HG03064 (cell line): ENCODE measurements around the gene DACH1.

Source experiments
- ATAC-seq: cut with Tn5 transposase; IDR thresholded peaks from one replicate; pipeline ENCODE4 v1.9.1; 2021; ENCODE audit warnings: low read depth; ENCODE audit not compliant: unreplicated experiment

Gene DACH1

GRCh38 chr13:71596116-71596515, 270.9 kb downstream of the DACH1 start:
- ATAC-seq, result no peak

GRCh38 chr13:71593566-71593965, 273.4 kb downstream of the DACH1 start:
- ATAC-seq, result no peak

GRCh38 chr13:71591374-71591773, 275.6 kb downstream of the DACH1 start:
- ATAC-seq, result no peak

GRCh38 chr13:71590654-71591148, 276.3 kb downstream of the DACH1 start:
- no peak for ATAC-seq

- no peak for ATAC-seq
Measured at GRCh38 chr13:71589032-71589431, 278.0 kb downstream of the DACH1 start.

DNA sequence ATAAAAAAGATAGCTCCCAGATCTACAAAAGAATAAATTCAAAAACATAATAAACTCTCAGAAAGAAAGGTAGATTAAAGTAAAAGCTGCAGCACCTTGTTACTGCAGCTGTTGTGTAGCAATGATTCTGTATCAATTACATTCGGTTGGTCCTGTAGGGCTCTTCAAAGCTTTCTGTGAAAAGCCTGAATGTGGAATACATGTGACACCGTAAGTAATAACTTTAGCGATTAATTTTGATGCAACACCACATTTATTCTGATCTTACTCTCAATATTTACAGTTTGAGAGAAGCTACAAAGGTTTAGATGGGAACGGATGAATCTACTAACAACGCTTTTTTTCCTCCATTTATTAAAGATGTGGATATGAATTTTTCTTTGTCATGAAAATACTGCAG, 279.2 kb downstream of the DACH1 start:
- ATAC-seq, result no peak

DNA sequence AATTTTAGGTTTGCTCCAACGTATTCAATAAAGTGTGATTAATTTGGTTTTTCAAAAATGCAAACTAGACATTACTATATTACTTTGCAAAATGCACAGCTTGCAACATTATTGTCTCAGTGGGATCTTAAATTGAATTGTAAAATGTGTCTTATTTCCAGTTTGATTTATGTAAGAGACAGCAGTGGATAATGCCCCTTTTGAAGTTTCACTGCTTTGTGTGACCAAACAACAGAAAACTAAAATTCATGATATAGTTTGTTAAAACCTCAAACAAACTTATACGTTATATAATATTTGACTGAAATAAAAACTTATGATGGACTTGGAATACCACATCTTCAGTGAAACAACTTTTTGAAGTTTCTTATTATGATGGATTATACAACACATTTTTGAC, 279.8 kb downstream of the DACH1 start:
- ATAC-seq, result no peak

- ATAC-seq, result no peak
Measured at GRCh38 chr13:71583581-71583980, 283.4 kb downstream of the DACH1 start.

GRCh38 chr13:71580614-71581013, 286.4 kb downstream of the DACH1 start:
- ATAC-seq, result no peak

GRCh38 chr13:71578048-71578447, 289.0 kb downstream of the DACH1 start:
- ATAC-seq, result no peak

DNA sequence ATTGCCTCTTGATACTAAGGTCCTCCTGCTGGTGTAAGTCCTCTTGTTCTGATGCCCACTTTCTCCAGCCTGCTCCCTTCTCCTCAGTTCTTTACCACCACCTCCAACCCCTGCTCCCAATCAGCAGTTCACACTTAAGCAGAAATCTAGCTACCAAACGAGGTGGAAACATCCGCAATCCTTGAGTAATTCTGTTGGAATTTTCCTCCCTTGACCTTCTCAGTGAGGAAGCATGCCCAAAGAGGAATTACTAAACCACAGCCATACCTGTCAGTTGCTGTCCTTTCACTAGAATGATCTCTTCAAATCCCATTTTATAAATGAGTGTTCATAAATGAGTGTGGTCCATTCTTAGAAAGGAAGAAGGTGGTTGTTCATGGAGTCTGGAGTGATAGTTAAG, 289.9 kb downstream of the DACH1 start:
- no peak for ATAC-seq

DNA sequence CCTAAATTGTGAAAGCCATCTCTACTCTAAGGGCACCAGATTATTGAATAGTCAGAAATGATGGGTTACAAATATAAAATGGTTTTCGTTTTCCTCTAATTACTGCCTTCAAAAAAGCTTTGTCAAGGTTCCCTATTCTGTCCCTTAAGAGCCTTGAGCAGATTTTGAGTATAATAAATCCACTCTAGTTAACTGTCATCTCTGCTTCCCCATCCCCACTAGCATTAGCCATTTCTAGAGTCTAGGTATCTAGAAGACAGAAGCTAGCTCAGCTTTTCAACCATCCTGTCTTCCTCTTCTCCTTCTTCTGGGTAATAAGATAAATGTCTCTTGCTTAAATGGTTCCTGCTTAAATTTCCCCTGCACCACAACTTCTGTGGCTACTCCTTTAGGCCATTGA, 290.4 kb downstream of the DACH1 start:
- no peak for ATAC-seq

GRCh38 chr13:71546881-71547280, 320.1 kb downstream of the DACH1 start:
- ATAC-seq, result no peak

DNA sequence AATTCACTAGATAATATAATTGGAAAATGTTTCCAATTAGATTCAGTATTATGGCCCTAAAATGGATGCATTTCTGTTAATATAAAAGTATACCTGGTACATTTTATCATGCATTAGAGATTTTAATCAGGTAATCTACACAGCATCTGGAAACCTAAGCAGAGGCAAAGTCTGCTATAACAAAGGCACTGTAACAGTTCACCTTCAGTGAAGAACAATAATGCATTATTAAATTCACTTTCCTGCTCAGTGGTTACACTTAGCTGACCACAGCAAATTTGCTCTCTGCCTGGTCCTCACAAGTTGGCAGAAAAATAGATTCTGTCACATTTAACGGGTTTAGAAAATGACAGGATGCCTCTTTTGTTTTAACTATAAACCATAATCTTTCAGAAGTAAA, 326.9 kb downstream of the DACH1 start:
- ATAC-seq, result no peak

GRCh38 chr13:71536201-71536600, 330.8 kb downstream of the DACH1 start:
- ATAC-seq, result no peak

DNA sequence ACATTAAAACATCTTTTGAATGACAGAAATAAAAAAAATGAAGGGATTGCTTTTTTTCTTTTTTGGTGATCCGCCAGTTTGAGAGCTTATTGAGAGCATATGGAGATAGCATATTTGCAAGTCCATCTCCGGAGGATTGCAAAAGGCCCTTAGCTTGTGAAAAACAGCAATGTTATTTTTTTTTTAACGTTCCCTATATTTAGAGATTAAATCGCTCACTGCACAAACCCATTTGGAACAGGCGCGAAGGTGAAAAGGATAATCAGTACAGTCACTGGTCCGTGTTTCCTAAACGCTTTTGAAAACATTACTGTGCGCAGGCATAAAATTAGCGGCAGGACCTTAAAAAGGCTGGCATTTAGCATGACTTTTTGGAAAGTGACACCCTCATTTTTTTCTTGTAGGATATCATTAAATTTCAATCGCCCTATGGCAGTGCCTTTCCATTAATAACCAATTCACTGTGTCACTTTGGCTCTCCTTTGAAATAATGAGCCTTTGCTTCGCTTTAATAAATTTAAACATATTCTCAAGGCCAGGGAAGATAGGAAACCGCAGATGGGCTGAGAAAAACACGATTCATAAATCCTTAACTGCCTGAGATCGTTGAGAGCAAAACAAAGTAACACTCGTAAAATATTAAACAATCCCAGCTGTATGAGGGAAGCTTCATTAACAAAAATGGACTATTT, 342.2 kb downstream of the DACH1 start:
- ATAC-seq, result no peak

- ATAC-seq, result no peak
Measured at GRCh38 chr13:71524245-71524612, 342.8 kb downstream of the DACH1 start.

DNA sequence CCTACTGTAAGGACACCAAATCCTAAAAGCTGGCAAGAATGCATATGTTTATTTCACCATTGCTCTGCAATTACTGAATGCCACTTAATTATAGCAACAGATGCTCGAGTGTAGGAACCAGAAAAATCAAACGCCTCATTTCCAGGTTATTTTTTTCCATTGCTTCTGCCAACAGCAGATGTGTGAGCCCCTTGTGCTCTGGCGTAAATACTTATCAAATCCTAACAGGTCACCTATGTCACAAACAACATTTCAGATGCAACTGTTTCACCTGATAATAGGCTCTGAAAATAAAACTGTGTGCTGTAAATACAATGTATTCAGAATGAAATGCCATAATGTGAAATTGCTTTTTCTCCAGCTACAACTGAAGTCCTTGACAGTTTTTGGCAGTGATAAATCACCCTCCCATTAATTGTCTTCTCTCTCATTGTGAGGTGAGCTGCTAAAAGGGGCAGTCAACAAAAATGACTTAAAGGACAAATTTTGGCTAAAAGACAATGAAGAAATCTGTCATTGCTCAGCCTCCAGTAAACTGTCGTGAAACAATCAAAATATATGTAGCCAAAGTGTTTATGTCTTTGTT, 344.0 kb downstream of the DACH1 start:
- ATAC-seq, result no peak

DNA sequence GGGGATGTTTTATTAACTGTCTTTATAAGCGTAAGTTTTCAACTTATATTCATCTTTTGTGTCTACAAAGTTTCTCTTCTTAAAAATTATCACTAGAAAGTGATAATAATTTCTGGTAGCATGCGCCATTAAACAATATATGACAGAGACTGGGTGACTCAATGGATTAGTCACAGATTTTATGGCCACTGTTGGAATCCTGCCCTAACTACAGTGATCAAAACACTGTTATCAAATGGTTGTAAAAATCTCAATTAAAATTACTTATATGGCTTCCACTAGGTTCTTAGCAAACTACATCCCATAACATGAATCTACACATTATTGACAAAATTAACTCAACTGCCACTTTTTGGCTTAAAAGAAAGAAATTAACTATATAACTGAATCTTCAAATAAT, 350.0 kb downstream of the DACH1 start:
- no peak for ATAC-seq

DNA sequence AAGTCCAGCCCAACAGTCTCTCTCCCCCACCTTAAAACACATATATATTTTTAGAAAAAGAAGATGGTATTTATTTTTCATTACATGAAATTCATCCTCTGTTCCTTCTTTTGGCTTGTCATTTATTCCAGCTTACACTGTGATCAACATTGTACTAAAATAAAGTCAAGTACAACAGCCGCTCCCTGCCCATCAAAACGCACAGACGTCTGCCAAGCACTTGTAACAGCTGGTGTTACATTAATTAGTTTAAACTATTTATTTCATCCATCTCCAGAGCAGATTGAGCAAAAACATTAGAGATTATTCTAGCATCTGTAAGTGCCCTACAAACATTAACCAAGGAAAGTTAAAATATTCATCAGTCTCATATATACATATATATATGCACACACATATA, 350.5 kb downstream of the DACH1 start:
- no peak for ATAC-seq

DNA sequence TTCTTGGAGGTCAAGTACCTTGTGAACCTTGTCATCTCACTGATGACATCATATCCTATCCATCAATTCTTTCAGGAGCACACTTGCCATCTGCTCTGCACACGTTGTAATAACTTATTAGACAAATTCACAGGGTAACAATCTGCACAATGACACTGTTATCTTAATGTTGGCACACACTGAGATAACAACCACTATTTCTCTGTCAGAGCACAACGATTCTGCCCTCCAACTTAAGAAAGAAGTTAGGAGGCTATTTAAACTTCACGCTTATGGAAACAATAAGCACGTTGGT, 351.3 kb downstream of the DACH1 start:
- no peak for ATAC-seq

DNA sequence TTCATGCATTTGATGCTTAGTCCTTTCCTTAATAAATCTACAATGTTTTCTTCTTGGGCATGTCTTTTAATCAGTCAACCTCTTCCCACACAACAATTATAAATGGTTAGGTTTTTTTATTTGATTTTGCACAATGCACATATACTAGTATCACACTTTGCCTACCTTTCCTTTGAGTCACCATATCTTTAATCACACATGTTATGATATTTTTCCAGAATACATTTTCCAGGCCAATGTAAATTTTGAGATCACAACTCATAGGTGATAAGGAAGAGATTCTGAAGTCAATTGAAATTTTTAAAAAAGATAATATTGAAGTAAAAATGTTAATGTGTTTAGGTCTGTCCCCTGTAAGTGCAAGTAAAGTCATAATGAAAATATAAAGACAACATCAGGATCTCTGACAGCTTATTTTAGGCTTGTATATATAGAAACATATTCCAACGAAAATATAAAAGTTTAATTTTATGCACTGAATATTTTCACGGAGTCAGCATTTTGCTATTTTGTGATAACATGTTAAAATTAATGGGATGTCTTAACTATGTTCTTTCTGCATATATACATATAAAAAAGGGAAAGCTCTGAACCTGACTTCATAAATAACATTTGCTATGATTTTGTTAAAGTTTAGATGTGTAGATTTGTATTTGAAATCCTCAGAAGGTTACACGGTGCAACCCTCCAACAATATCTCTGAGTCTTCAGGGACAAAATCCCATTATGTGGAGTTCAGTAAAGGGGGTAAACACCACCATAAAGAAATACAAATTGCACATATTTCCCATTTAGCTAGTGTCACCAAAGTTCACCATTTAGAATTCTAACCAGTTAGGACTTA, 351.9 kb downstream of the DACH1 start:
- ATAC-seq, result no peak
